VCaP (cell line): ENCODE data around the gene ASB7.
A peak's percentile ranks its signal among the peaks of the same experiment; 100 is the strongest.

Source experiments
- H3K27ac ChIP-seq: fragments of 450-650 bp; 2 replicates; pipeline ENCODE4 v1.5.1; 2017
- CTCF ChIP-seq: fragments of 450-650 bp; conservative IDR thresholded peaks from 2 replicates; pipeline ENCODE4 v1.5.1; 2017; ENCODE audit warnings: mild to moderate bottlenecking, moderate library complexity

Gene ASB7

GRCh38 chr15:100614918-100615317 is 12.5 kb downstream of the ASB7 start:
- no peak overlapping the region; the same call in 1 of the 2 replicates for H3K27ac ChIP-seq
- no peak for TF ChIP-seq CTCF

GRCh38 chr15:100615801-100616200 is 13.4 kb downstream of the ASB7 start:
- no peak for TF ChIP-seq CTCF
- peak overlapping the region; percentile 24 for H3K27ac ChIP-seq

GRCh38 chr15:100616700-100617099 is 14.3 kb downstream of the ASB7 start:
- no peak for TF ChIP-seq CTCF
- peak overlapping the region; percentile 24; the same call in 1 of the 2 replicates for H3K27ac ChIP-seq

GRCh38 chr15:100623301-100623700 is 20.9 kb downstream of the ASB7 start:
- no peak overlapping the region for H3K27ac ChIP-seq

GRCh38 chr15:100627789-100628395 is 25.5 kb downstream of the ASB7 start:
- TF ChIP-seq CTCF = peak; percentile 91
- no peak overlapping the region for H3K27ac ChIP-seq

More at GRCh38 chr15:100623301-100623700, 20.9 kb downstream of the ASB7 start:
- no peak for TF ChIP-seq CTCF

- TF ChIP-seq CTCF = no peak
Measured at GRCh38 chr15:100628746-100629145, 26.4 kb downstream of the ASB7 start.

GRCh38 chr15:100631831-100632230 is 29.4 kb downstream of the ASB7 start:
- no peak overlapping the region for H3K27ac ChIP-seq
- TF ChIP-seq CTCF = no peak

More at GRCh38 chr15:100628746-100629145, 26.4 kb downstream of the ASB7 start:
- H3K27ac ChIP-seq = no peak overlapping the region

GRCh38 chr15:100633763-100634075 is 31.3 kb downstream of the ASB7 start:
- TF ChIP-seq CTCF = no peak
- peak overlapping the region; percentile 16 for H3K27ac ChIP-seq
